ENCODE data around the gene ITGB1BP1.

Gene ITGB1BP1

DNA sequence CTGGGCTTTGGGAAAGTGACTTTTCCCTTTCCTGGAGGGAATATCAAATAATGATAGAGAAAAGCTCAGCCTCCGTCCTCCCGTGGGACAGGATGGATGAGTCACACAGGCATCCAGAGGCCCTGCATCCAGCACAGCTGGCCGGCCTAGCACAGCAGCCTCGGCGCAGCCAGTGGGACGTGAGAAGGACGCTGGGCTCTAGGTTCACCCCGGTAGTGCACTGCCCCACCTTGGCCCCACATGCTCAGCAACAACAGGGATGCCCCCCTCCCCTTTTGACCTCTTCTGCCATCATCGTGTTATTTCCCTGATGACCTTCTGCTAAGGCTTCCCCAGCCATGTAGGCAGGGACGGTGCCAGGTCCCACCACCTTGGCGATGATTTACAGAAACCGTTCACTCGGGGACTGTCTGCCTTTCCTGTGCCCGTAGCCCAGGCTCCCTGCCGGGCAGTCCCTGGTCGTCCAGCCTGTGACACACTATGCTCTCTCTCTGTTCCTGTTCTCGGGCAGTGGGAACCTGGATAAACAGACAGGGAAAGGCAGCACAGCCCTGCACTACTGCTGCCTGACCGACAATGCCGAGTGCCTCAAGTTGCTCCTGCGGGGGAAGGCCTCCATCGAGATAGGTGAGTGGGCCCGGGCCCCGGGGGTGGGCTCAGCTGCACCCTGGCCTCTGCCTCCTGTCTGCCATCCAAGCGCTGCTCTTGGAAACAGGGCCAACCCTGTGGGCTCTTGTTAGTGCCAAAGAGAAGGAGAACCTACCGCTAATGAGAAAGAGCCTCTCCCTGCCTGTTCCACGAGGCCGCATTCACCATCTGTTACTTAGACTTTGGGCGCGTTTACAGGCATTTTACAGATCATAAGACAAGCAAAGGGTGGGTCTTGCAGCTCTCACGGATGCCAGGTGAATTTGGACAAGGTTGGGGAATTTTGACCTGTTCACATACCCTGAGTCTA, 44.6 kb downstream of the ITGB1BP1 start:
- no peak for TF ChIP-seq EGR1 (IDR thresholded peaks at IDR 0.05)
- no peak for TF ChIP-seq CREB1 (IDR thresholded peaks at IDR 0.05; ENCODE audit: low read depth)
- TF ChIP-seq TEAD4 (IDR thresholded peaks at IDR 0.05), result no peak
- TF ChIP-seq YY1 (IDR thresholded peaks at IDR 0.05; ENCODE audit: low read depth), result no peak
- no peak for TF ChIP-seq RAD21 (IDR thresholded peaks at IDR 0.05; ENCODE audit: low read depth)
- TF ChIP-seq, protein P1, sequence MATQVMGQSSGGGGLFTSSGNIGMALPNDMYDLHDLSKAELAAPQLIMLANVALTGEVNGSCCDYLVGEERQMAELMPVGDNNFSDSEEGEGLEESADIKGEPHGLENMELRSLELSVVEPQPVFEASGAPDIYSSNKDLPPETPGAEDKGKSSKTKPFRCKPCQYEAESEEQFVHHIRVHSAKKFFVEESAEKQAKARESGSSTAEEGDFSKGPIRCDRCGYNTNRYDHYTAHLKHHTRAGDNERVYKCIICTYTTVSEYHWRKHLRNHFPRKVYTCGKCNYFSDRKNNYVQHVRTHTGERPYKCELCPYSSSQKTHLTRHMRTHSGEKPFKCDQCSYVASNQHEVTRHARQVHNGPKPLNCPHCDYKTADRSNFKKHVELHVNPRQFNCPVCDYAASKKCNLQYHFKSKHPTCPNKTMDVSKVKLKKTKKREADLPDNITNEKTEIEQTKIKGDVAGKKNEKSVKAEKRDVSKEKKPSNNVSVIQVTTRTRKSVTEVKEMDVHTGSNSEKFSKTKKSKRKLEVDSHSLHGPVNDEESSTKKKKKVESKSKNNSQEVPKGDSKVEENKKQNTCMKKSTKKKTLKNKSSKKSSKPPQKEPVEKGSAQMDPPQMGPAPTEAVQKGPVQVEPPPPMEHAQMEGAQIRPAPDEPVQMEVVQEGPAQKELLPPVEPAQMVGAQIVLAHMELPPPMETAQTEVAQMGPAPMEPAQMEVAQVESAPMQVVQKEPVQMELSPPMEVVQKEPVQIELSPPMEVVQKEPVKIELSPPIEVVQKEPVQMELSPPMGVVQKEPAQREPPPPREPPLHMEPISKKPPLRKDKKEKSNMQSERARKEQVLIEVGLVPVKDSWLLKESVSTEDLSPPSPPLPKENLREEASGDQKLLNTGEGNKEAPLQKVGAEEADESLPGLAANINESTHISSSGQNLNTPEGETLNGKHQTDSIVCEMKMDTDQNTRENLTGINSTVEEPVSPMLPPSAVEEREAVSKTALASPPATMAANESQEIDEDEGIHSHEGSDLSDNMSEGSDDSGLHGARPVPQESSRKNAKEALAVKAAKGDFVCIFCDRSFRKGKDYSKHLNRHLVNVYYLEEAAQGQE (IDR thresholded peaks at IDR 0.05; ENCODE audit: low read depth), result no peak
- TF ChIP-seq NFIC (IDR thresholded peaks at IDR 0.05), result no peak
- no peak for TF ChIP-seq EP300 (IDR thresholded peaks at IDR 0.05; ENCODE audit: borderline replicate concordance)
- no peak for TF ChIP-seq ZBTB7A (IDR thresholded peaks at IDR 0.05; ENCODE audit: low read depth)
- TF ChIP-seq, protein P2, sequence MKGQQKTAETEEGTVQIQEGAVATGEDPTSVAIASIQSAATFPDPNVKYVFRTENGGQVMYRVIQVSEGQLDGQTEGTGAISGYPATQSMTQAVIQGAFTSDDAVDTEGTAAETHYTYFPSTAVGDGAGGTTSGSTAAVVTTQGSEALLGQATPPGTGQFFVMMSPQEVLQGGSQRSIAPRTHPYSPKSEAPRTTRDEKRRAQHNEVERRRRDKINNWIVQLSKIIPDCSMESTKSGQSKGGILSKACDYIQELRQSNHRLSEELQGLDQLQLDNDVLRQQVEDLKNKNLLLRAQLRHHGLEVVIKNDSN (IDR thresholded peaks at IDR 0.05), result no peak
- no peak for TF ChIP-seq TCF12 (IDR thresholded peaks at IDR 0.05; ENCODE audit: low read depth)
- TF ChIP-seq, protein P3, sequence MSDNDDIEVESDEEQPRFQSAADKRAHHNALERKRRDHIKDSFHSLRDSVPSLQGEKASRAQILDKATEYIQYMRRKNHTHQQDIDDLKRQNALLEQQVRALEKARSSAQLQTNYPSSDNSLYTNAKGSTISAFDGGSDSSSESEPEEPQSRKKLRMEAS (IDR thresholded peaks at IDR 0.05), result no peak
- no peak for TF ChIP-seq CEBPB (IDR thresholded peaks at IDR 0.05)
- TF ChIP-seq TAF1 (IDR thresholded peaks at IDR 0.05; ENCODE audit: low read depth), result no peak
- TF ChIP-seq FOXM1 (IDR thresholded peaks at IDR 0.05; ENCODE audit: borderline replicate concordance, low read depth), result no peak

DNA sequence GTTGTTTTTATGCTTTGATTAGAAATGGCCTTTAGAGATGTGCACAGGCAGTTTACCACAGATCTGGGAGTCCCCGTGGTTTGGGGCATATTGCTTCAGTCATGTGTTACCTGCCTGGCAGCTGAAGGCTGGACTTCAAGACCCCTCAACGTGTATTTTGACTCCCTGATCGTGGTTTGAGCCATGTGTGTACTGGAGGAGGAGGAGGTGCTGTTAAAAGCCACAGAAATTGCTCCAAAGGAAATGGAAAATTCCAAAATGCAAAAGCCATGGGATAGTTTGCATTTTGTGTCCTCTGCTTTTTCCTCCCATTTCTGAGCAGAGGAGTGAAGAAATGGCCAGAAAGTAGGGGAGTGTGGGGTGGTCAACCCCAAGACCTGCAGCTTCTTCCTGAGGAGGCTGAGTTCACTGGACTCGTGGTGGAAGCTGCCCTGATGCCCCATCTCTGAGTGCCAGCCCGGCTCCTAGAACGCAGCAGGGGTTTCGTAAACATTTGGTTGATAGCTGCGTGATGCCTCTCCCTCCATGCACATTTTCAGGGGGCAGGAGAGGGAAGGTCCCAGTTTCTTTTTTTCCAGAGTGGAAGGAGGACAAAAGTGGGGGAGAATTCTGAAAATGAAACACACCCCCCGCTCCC, 45.7 kb downstream of the ITGB1BP1 start:
- TF ChIP-seq, protein P2 (IDR thresholded peaks at IDR 0.05), result no peak
- TF ChIP-seq ZBTB7A (IDR thresholded peaks at IDR 0.05; ENCODE audit: low read depth), result no peak
- no peak for TF ChIP-seq EGR1 (IDR thresholded peaks at IDR 0.05)
- TF ChIP-seq CREB1 (IDR thresholded peaks at IDR 0.05; ENCODE audit: low read depth), result no peak
- TF ChIP-seq YY1 (IDR thresholded peaks at IDR 0.05; ENCODE audit: low read depth), result no peak
- no peak for TF ChIP-seq CEBPB (IDR thresholded peaks at IDR 0.05)
- TF ChIP-seq, protein P1 (IDR thresholded peaks at IDR 0.05; ENCODE audit: low read depth), result no peak
- TF ChIP-seq, protein P3 (IDR thresholded peaks at IDR 0.05), result no peak
- TF ChIP-seq NFIC (IDR thresholded peaks at IDR 0.05), result no peak
- no peak for TF ChIP-seq TCF12 (IDR thresholded peaks at IDR 0.05; ENCODE audit: low read depth)
- no peak for TF ChIP-seq TAF1 (IDR thresholded peaks at IDR 0.05; ENCODE audit: low read depth)
- TF ChIP-seq TEAD4 (IDR thresholded peaks at IDR 0.05), result no peak
- no peak for TF ChIP-seq EP300 (IDR thresholded peaks at IDR 0.05; ENCODE audit: borderline replicate concordance)
- TF ChIP-seq FOXM1 (IDR thresholded peaks at IDR 0.05; ENCODE audit: borderline replicate concordance, low read depth), result no peak
- TF ChIP-seq RAD21 (IDR thresholded peaks at IDR 0.05; ENCODE audit: low read depth), result no peak

DNA sequence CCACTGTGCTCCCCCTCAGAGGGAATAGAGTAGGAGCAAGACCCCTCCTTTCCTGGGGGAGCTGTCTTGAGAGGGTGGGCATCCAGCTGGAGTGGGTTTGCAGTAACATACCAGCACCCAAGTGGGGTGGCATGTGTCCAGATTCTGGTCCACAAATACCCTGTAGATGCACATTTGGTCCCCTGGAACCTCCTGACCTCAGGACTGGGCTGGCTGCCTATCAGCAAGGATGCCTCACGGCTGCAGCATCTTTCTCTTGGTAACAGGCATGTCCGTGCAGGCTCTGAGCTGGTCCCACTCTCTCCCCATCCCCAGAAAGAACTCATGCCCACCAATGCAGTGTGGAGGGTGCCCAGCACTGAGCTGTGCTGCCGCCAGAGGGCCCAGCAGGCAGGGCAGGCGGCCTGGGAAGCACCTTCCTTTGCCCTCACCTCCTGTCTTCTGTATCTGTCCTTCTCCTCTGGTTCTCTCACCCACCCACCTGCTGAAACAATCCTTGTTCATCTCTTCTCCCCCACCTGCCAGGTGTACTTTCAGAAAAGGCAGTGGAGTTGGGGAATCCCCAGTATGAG, 47.4 kb downstream of the ITGB1BP1 start:
- TF ChIP-seq, protein P2 (IDR thresholded peaks at IDR 0.05), result no peak
- TF ChIP-seq, protein P1 (IDR thresholded peaks at IDR 0.05; ENCODE audit: low read depth), result no peak
- TF ChIP-seq CREB1 (IDR thresholded peaks at IDR 0.05; ENCODE audit: low read depth) (no peak), EGR1 (IDR thresholded peaks at IDR 0.05) (no peak), TEAD4 (IDR thresholded peaks at IDR 0.05) (no peak), TCF12 (IDR thresholded peaks at IDR 0.05; ENCODE audit: low read depth) (no peak), ZBTB7A (IDR thresholded peaks at IDR 0.05; ENCODE audit: low read depth) (no peak)
